Measurements from ENCODE around the gene SLC11A2. TPM values are rescaled to one million over a fixed set of nuclear protein-coding genes. Genes with fewer than 3 reads are reported as not detected.

SLC11A2 gene
- total RNA-seq, 1 experiment from 2014 or later: 33.9 TPM

GRCh38 chr12:51023625-51024382 lies 2.4 kb downstream of the SLC11A2 start:
- no peak for DNase-seq (ENCODE audit: low spot score)
- Histone ChIP-seq H3K9me3 (ENCODE audit: low read depth, low read length, poor library complexity, severe bottlenecking) (no peaks in the 10 kb centered on the region), H3K27ac (ENCODE audit: low read depth, low read length, poor library complexity, severe bottlenecking) (no peak overlapping the region), H3K27me3 (replicated peaks; ENCODE audit: insufficient read depth, low read depth, low read length, poor library complexity) (no peaks in the 10 kb centered on the region), H3K4me1 (ENCODE audit: insufficient read depth, low read length, poor library complexity, severe bottlenecking) (peaks cover 8% of the 10 kb centered on the region), H3K4me3 (ENCODE audit: low read depth, low read length, poor library complexity, severe bottlenecking) (no peak overlapping the region), H3K36me3 (ENCODE audit: insufficient read depth, low read length, poor library complexity, severe bottlenecking) (no peaks in the 10 kb centered on the region)
- TF ChIP-seq, protein P1, sequence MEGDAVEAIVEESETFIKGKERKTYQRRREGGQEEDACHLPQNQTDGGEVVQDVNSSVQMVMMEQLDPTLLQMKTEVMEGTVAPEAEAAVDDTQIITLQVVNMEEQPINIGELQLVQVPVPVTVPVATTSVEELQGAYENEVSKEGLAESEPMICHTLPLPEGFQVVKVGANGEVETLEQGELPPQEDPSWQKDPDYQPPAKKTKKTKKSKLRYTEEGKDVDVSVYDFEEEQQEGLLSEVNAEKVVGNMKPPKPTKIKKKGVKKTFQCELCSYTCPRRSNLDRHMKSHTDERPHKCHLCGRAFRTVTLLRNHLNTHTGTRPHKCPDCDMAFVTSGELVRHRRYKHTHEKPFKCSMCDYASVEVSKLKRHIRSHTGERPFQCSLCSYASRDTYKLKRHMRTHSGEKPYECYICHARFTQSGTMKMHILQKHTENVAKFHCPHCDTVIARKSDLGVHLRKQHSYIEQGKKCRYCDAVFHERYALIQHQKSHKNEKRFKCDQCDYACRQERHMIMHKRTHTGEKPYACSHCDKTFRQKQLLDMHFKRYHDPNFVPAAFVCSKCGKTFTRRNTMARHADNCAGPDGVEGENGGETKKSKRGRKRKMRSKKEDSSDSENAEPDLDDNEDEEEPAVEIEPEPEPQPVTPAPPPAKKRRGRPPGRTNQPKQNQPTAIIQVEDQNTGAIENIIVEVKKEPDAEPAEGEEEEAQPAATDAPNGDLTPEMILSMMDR (conservative IDR thresholded peaks at IDR 0.05; ENCODE audit: low read depth, low read length): no peak
- no peak for TF ChIP-seq EZH2 (IDR thresholded peaks at IDR 0.05; ENCODE audit: borderline replicate concordance, low read depth, low read length, poor library complexity, severe bottlenecking)
- BruUV-seq (replicated peaks): no TSS peak
- CTCF ChIA-PET: no interaction called here
- POLR2A ChIA-PET (ENCODE audit: low non-redundant PET): no interaction called here
- intact Hi-C loops (cut with micrococcal nuclease; ENCODE audit: unreplicated experiment): loop anchor here (10.0 kb wide), 1 partner anchor 519 kb away; the partner anchor contains the start of gene DIP2B

GRCh38 chr12:51021694-51022093 lies 4.5 kb downstream of the SLC11A2 start:
- no peak overlapping the region for H3K4me3 ChIP-seq (ENCODE audit: low read depth, low read length, poor library complexity, severe bottlenecking)
- CTCF ChIA-PET: no interaction called here
- POLR2A ChIA-PET (ENCODE audit: low non-redundant PET): no interaction called here
- H3K27me3 ChIP-seq (replicated peaks; ENCODE audit: insufficient read depth, low read depth, low read length, poor library complexity): no peaks in the 10 kb centered on the region
- no peaks in the 10 kb centered on the region for H3K9me3 ChIP-seq (ENCODE audit: low read depth, low read length, poor library complexity, severe bottlenecking)
- BruUV-seq (replicated peaks): no TSS peak
- no peak for TF ChIP-seq EZH2 (IDR thresholded peaks at IDR 0.05; ENCODE audit: borderline replicate concordance, low read depth, low read length, poor library complexity, severe bottlenecking)
- TF ChIP-seq, protein P1 (conservative IDR thresholded peaks at IDR 0.05; ENCODE audit: low read depth, low read length): no peak
- H3K4me1 ChIP-seq (ENCODE audit: insufficient read depth, low read length, poor library complexity, severe bottlenecking): peaks cover 8% of the 10 kb centered on the region
- DNase-seq (ENCODE audit: low spot score): no peak
- no peak overlapping the region for H3K27ac ChIP-seq (ENCODE audit: low read depth, low read length, poor library complexity, severe bottlenecking)
- no peaks in the 10 kb centered on the region for H3K36me3 ChIP-seq (ENCODE audit: insufficient read depth, low read length, poor library complexity, severe bottlenecking)
- intact Hi-C loops (cut with micrococcal nuclease; ENCODE audit: unreplicated experiment): loop anchor here (10.0 kb wide), 1 partner anchor 517 kb away; the partner anchor contains the start of gene DIP2B

- H3K4me1 ChIP-seq (ENCODE audit: insufficient read depth, low read length, poor library complexity, severe bottlenecking): peaks cover 8% of the 10 kb centered on the region
- ChIA-PET CTCF (no interaction called here), POLR2A (ENCODE audit: low non-redundant PET) (no interaction called here)
- TF ChIP-seq EZH2 (IDR thresholded peaks at IDR 0.05; ENCODE audit: borderline replicate concordance, low read depth, low read length, poor library complexity, severe bottlenecking): no peak
- TF ChIP-seq, protein P1 (conservative IDR thresholded peaks at IDR 0.05; ENCODE audit: low read depth, low read length): no peak
- no peak for DNase-seq (ENCODE audit: low spot score)
- no peaks in the 10 kb centered on the region for H3K9me3 ChIP-seq (ENCODE audit: low read depth, low read length, poor library complexity, severe bottlenecking)
- H3K27ac ChIP-seq (ENCODE audit: low read depth, low read length, poor library complexity, severe bottlenecking): no peak overlapping the region
- no peaks in the 10 kb centered on the region for H3K36me3 ChIP-seq (ENCODE audit: insufficient read depth, low read length, poor library complexity, severe bottlenecking)
- intact Hi-C loops (cut with micrococcal nuclease; ENCODE audit: unreplicated experiment): loop anchor here (10.0 kb wide), 1 partner anchor 516 kb away; the partner anchor contains the start of gene DIP2B
- no peaks in the 10 kb centered on the region for H3K27me3 ChIP-seq (replicated peaks; ENCODE audit: insufficient read depth, low read depth, low read length, poor library complexity)
- H3K4me3 ChIP-seq (ENCODE audit: low read depth, low read length, poor library complexity, severe bottlenecking): no peak overlapping the region
- no TSS peak for BruUV-seq (replicated peaks)
Measured at GRCh38 chr12:51020448-51021182, 5.6 kb downstream of the SLC11A2 start.
